Fibroblast of pulmonary artery (primary cell): ENCODE data around the gene NLRP3.

Experiments
- DNase-seq: peaks from one replicate; pipeline ENCODE4 v3.0.0-alpha.2; 2010; ENCODE audit warnings: low read depth
- H3K4me3 ChIP-seq: replicated peaks from 2 replicates; pipeline ENCODE4 v1.5.1; 2011; ENCODE audit warnings: low read depth, mild to moderate bottlenecking, control low read depth, low read length, moderate library complexity
- CTCF ChIP-seq: IDR thresholded peaks from 2 replicates; pipeline ENCODE4 v1.5.1; 2011; ENCODE audit warnings: mild to moderate bottlenecking, control low read depth, low read length, inconsistent platforms; ENCODE audit errors: missing control alignments

The NLRP3 gene

GRCh38 chr1:247431643-247432042 is 15.7 kb downstream of the NLRP3 start:
- no peak for TF ChIP-seq CTCF
- H3K4me3 ChIP-seq: no peak overlapping the region
- DNase-seq: no peak

GRCh38 chr1:247434005-247434404 is 18.0 kb downstream of the NLRP3 start:
- no peak for TF ChIP-seq CTCF
- no peak overlapping the region for H3K4me3 ChIP-seq
- DNase-seq: no peak

- no peak overlapping the region for H3K4me3 ChIP-seq
- DNase-seq: no peak
- no peak for TF ChIP-seq CTCF
These were observed 19.2 kb downstream of the NLRP3 start for GRCh38 chr1:247435030-247435758.

GRCh38 chr1:247435759-247436147 is 19.8 kb downstream of the NLRP3 start:
- H3K4me3 ChIP-seq: no peak overlapping the region
- DNase-seq: no peak
- no peak for TF ChIP-seq CTCF

- H3K4me3 ChIP-seq: no peak overlapping the region
- no peak for TF ChIP-seq CTCF
- DNase-seq: no peak
These were observed 21.9 kb downstream of the NLRP3 start for GRCh38 chr1:247437551-247438505.

GRCh38 chr1:247440001-247440620 is 24.1 kb downstream of the NLRP3 start:
- TF ChIP-seq CTCF: no peak
- no peak for DNase-seq
- no peak overlapping the region for H3K4me3 ChIP-seq
